Eye (tissue), 1 donor: ENCODE data around the gene PACRG.
"Not testable (repeated sequence)": the region's sequence is repeated elsewhere in the genome, so short reads cannot be mapped to it uniquely, and the experiment has no call there.

Experiments used
- DNase-seq: peaks from one replicate; pipeline ENCODE4 v3.0.0-alpha.2; 2015

Gene PACRG

GRCh38 chr6:162952423-162952822, 224.6 kb downstream of the PACRG start:
- DNase-seq: no peak

GRCh38 chr6:162957062-162957461, 229.3 kb downstream of the PACRG start:
- no peak for DNase-seq

GRCh38 chr6:162960679-162961457, 233.1 kb downstream of the PACRG start:
- peak; percentile 7 for DNase-seq

GRCh38 chr6:162962093-162962492, 234.3 kb downstream of the PACRG start:
- DNase-seq: no peak

- DNase-seq: no peak
Measured at GRCh38 chr6:162963861-162964260, 236.1 kb downstream of the PACRG start.

GRCh38 chr6:162964488-162965140, 236.8 kb downstream of the PACRG start:
- DNase-seq: peak; percentile 60

GRCh38 chr6:162965366-162965765, 237.6 kb downstream of the PACRG start:
- DNase-seq: no peak

GRCh38 chr6:162970246-162970645, 242.5 kb downstream of the PACRG start:
- no peak for DNase-seq

GRCh38 chr6:162971356-162971755, 243.6 kb downstream of the PACRG start:
- no peak for DNase-seq

- peak; percentile 56 for DNase-seq
Measured at GRCh38 chr6:162973151-162973872, 245.5 kb downstream of the PACRG start.

- DNase-seq: peak; percentile 4
Measured at GRCh38 chr6:162973980-162974379, 246.2 kb downstream of the PACRG start.

GRCh38 chr6:162974685-162975084, 246.9 kb downstream of the PACRG start:
- DNase-seq: no peak

GRCh38 chr6:162976141-162976540, 248.4 kb downstream of the PACRG start:
- DNase-seq: no peak

GRCh38 chr6:162983234-162983633, 255.5 kb downstream of the PACRG start:
- DNase-seq: not testable (repeated sequence)

- no peak for DNase-seq
Measured at GRCh38 chr6:162998777-162999176, 271.0 kb downstream of the PACRG start.

- DNase-seq: no peak
Measured at GRCh38 chr6:162999575-163000285, 272.0 kb downstream of the PACRG start.

- DNase-seq: no peak
Measured at GRCh38 chr6:163001330-163001729, 273.6 kb downstream of the PACRG start.

- DNase-seq: peak; percentile 9
Measured at GRCh38 chr6:163008186-163008585, 280.4 kb downstream of the PACRG start.

- no peak for DNase-seq
Measured at GRCh38 chr6:163008626-163009025, 280.9 kb downstream of the PACRG start.

- DNase-seq: no peak
Measured at GRCh38 chr6:163010145-163010544, 282.4 kb downstream of the PACRG start.

GRCh38 chr6:163014736-163015135, 287.0 kb downstream of the PACRG start:
- DNase-seq: no peak

- no peak for DNase-seq
Measured at GRCh38 chr6:163017801-163018200, 290.0 kb downstream of the PACRG start.

- no peak for DNase-seq
Measured at GRCh38 chr6:163019926-163020325, 292.2 kb downstream of the PACRG start.
